ENCODE measurements around the gene LRP1.

DNA sequence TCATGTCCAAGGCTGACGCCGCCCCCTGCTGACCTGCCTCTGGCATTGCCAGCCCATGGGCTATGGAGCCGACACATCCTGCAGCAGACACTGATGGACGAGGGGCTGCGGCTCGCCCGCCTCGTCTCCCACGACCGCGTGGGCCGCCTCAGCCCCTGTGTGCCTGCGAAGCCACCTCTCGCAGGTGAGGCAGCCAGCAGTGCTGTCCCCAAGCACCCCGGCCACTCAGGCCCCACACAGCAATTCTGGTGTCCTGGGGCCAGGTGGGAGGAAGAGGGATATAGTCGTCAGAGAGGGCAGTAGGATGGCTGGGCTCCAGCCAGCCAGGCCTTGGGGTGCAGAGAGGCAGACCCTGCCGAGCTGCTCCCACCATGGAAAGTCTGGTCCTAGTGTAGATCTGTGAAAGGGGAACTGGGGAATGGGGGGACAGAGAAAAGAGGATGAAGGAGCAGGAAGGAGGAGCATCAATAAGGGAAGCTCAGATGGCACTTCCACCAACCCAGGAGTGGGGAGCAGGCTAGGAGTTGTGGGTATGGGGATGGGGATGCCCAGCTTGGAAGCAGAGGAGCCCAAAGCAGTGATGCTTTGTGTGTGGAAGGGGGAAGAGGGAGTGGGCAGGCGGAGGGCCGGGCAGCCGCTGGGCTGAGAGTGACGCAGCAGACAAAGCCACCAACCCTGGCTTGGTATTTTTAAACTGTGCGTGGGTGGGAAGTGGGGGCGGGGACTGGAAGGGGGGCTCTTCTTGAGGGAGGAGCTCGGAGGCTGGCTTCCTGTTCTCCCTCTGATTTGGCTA lies 34.7 kb upstream of the LRP1 start:
- TF ChIP-seq EZH2 (IDR thresholded peaks at IDR 0.05; ENCODE audit: low read length, unreplicated experiment), result no peak
- TF ChIP-seq, protein P1, sequence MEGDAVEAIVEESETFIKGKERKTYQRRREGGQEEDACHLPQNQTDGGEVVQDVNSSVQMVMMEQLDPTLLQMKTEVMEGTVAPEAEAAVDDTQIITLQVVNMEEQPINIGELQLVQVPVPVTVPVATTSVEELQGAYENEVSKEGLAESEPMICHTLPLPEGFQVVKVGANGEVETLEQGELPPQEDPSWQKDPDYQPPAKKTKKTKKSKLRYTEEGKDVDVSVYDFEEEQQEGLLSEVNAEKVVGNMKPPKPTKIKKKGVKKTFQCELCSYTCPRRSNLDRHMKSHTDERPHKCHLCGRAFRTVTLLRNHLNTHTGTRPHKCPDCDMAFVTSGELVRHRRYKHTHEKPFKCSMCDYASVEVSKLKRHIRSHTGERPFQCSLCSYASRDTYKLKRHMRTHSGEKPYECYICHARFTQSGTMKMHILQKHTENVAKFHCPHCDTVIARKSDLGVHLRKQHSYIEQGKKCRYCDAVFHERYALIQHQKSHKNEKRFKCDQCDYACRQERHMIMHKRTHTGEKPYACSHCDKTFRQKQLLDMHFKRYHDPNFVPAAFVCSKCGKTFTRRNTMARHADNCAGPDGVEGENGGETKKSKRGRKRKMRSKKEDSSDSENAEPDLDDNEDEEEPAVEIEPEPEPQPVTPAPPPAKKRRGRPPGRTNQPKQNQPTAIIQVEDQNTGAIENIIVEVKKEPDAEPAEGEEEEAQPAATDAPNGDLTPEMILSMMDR (conservative IDR thresholded peaks at IDR 0.05; ENCODE audit: low read depth, low read length), result peak; percentile 68
